ENCODE measurements around the gene NPAS2. TPM values are rescaled to one million over a fixed set of nuclear protein-coding genes. Genes with fewer than 3 reads are reported as not detected.

The NPAS2 gene
- total RNA-seq, 1 donor from 2014 or later = 39.4 TPM

- H3K4me2 ChIP-seq = no peak overlapping the region
- Mint-ChIP-seq H3K27me3 (ENCODE audit: insufficient read depth, low read depth) (no peaks in the 10 kb centered on the region), H3K36me3 (no peaks in the 10 kb centered on the region), H3K27ac (no peak overlapping the region), H3K4me1 (no peaks in the 10 kb centered on the region), H3K9me3 (no peaks in the 10 kb centered on the region), H3K4me3 (no peak overlapping the region)
- H3K27me3 ChIP-seq = no peaks in the 10 kb centered on the region
- DNase-seq (ENCODE audit: low spot score) = no peak
- no peak overlapping the region for H2AFZ ChIP-seq (replicated peaks)
- no peak overlapping the region for H3K9ac ChIP-seq
- H3K9me3 ChIP-seq (ENCODE audit: low read depth) = no peaks in the 10 kb centered on the region
- no peak overlapping the region for H3K27ac ChIP-seq
- H3F3A ChIP-seq (ENCODE audit: low read depth) = no peaks in the 10 kb centered on the region
- H3K4me1 ChIP-seq = peaks cover 7% of the 10 kb centered on the region
- H3K79me2 ChIP-seq (ENCODE audit: low read depth) = no peaks in the 10 kb centered on the region
- no peaks in the 10 kb centered on the region for H3K36me3 ChIP-seq
- no peak for TF ChIP-seq CTCF (IDR thresholded peaks at IDR 0.05)
- no peak for TF ChIP-seq EZH2phosphoT487 (IDR thresholded peaks at IDR 0.05)
- no peak for TF ChIP-seq EZH2 (IDR thresholded peaks at IDR 0.05)
- H4K20me1 ChIP-seq (ENCODE audit: low read depth) = no peaks in the 10 kb centered on the region
- no peak overlapping the region for H3K4me3 ChIP-seq
These were observed 173.4 kb downstream of the NPAS2 start for GRCh38 chr2:100993294-100993693.

GRCh38 chr2:100995309-100996075, 175.6 kb downstream of the NPAS2 start:
- no peak for DNase-seq (ENCODE audit: low spot score)
- no peak overlapping the region for H3K27ac Mint-ChIP-seq

GRCh38 chr2:100997509-100998234, 177.7 kb downstream of the NPAS2 start:
- H3K79me2 ChIP-seq (ENCODE audit: low read depth) = peaks cover 7% of the 10 kb centered on the region
- Mint-ChIP-seq H3K27me3 (ENCODE audit: insufficient read depth, low read depth) (peaks cover 2% of the 10 kb centered on the region), H3K4me3 (no peak overlapping the region), H3K4me1 (peaks cover 8% of the 10 kb centered on the region), H3K9me3 (peaks cover 6% of the 10 kb centered on the region), H3K36me3 (peaks cover 1% of the 10 kb centered on the region), H3K27ac (no peak overlapping the region)
- H3F3A ChIP-seq (ENCODE audit: low read depth) = peaks cover under 1% of the 10 kb centered on the region
- no peaks in the 10 kb centered on the region for H3K36me3 ChIP-seq
- H3K9ac ChIP-seq = no peak overlapping the region
- no peak overlapping the region for H3K4me3 ChIP-seq
- no peak for DNase-seq (ENCODE audit: low spot score)
- H3K4me1 ChIP-seq = no peaks in the 10 kb centered on the region
- H3K27me3 ChIP-seq = peaks cover 8% of the 10 kb centered on the region
- no peak for TF ChIP-seq EZH2 (IDR thresholded peaks at IDR 0.05)
- no peak for TF ChIP-seq EZH2phosphoT487 (IDR thresholded peaks at IDR 0.05)
- no peak for TF ChIP-seq CTCF (IDR thresholded peaks at IDR 0.05)
- H2AFZ ChIP-seq (replicated peaks) = no peak overlapping the region
- H3K4me2 ChIP-seq = no peak overlapping the region
- H3K27ac ChIP-seq = no peak overlapping the region
- peaks cover 2% of the 10 kb centered on the region for H4K20me1 ChIP-seq (ENCODE audit: low read depth)
- no peaks in the 10 kb centered on the region for H3K9me3 ChIP-seq (ENCODE audit: low read depth)

More at GRCh38 chr2:100995309-100996075, 175.6 kb downstream of the NPAS2 start:
- Mint-ChIP-seq H3K27me3 (ENCODE audit: insufficient read depth, low read depth) (no peaks in the 10 kb centered on the region), H3K4me1 (no peaks in the 10 kb centered on the region), H3K4me3 (no peak overlapping the region), H3K36me3 (no peaks in the 10 kb centered on the region), H3K9me3 (no peaks in the 10 kb centered on the region)
- H3K9ac ChIP-seq = no peak overlapping the region
- no peak overlapping the region for H2AFZ ChIP-seq (replicated peaks)
- no peaks in the 10 kb centered on the region for H3K27me3 ChIP-seq
- H3F3A ChIP-seq (ENCODE audit: low read depth) = no peaks in the 10 kb centered on the region
- TF ChIP-seq EZH2phosphoT487 (IDR thresholded peaks at IDR 0.05) (no peak), EZH2 (IDR thresholded peaks at IDR 0.05) (no peak), CTCF (IDR thresholded peaks at IDR 0.05) (no peak)
- no peak overlapping the region for H3K4me2 ChIP-seq
- no peaks in the 10 kb centered on the region for H3K36me3 ChIP-seq
- H3K4me1 ChIP-seq = peaks cover 7% of the 10 kb centered on the region
- no peak overlapping the region for H3K4me3 ChIP-seq
- no peak overlapping the region for H3K27ac ChIP-seq
- no peaks in the 10 kb centered on the region for H3K9me3 ChIP-seq (ENCODE audit: low read depth)
- H3K79me2 ChIP-seq (ENCODE audit: low read depth) = no peaks in the 10 kb centered on the region
- H4K20me1 ChIP-seq (ENCODE audit: low read depth) = no peaks in the 10 kb centered on the region
